B cell (primary cell): ENCODE measurements around the gene NCAPH2.

Experiments used
- CTCF ChIP-seq: fragments of 200-600 bp; IDR thresholded peaks from one replicate; pipeline ENCODE4 v1.8.0; 2022; ENCODE audit warnings: antibody characterized with exemption, mild to moderate bottlenecking
- EZH2 ChIP-seq: IDR thresholded peaks from 2 replicates; pipeline ENCODE4 v1.6.1; 2012; ENCODE audit warnings: borderline replicate concordance, low read depth, mild to moderate bottlenecking, moderate library complexity, low read length; ENCODE audit not compliant: insufficient read depth, poor library complexity, severe bottlenecking

- TF ChIP-seq CTCF: no peak
- TF ChIP-seq EZH2: no peak
Measured at GRCh38 chr22:50513175-50513574, 5.2 kb downstream of the NCAPH2 start.
